ENCODE measurements around the gene RGL3.
"Not testable (repeated sequence)": the region's sequence is repeated elsewhere in the genome, so short reads cannot be mapped to it uniquely, and the experiment has no call there.

The RGL3 gene

GRCh38 chr19:11418549-11419506 is at the start of gene RGL3:
Gene RGL3 (minus strand): TSS chr19:11419314. CDS start chr19:11419278, 36 bp downstream.
- no peak for DNase-seq (ENCODE audit: low read depth)

- not testable (repeated sequence) for DNase-seq (ENCODE audit: low read depth)
These were observed 49.2 kb upstream of the RGL3 start for GRCh38 chr19:11468266-11468845.

- DNase-seq (ENCODE audit: low read depth) = no peak
These were observed 46.5 kb upstream of the RGL3 start for GRCh38 chr19:11465600-11465999.

GRCh38 chr19:11464333-11465265 is 45.5 kb upstream of the RGL3 start:
- no peak for DNase-seq (ENCODE audit: low read depth)

- DNase-seq (ENCODE audit: low read depth) = no peak
These were observed 44.3 kb upstream of the RGL3 start for GRCh38 chr19:11463391-11463790.

GRCh38 chr19:11461453-11461852 is 42.3 kb upstream of the RGL3 start:
- no peak for DNase-seq (ENCODE audit: low read depth)

- no peak for DNase-seq (ENCODE audit: low read depth)
These were observed 41.1 kb upstream of the RGL3 start for GRCh38 chr19:11460207-11460606.

GRCh38 chr19:11458912-11459311 is 39.8 kb upstream of the RGL3 start:
- DNase-seq (ENCODE audit: low read depth) = not testable (repeated sequence)

- no peak for DNase-seq (ENCODE audit: low read depth)
These were observed 39.3 kb upstream of the RGL3 start for GRCh38 chr19:11458236-11458900.

- no peak for DNase-seq (ENCODE audit: low read depth)
These were observed 38.7 kb upstream of the RGL3 start for GRCh38 chr19:11457831-11458230.

- DNase-seq (ENCODE audit: low read depth) = no peak
These were observed 38.0 kb upstream of the RGL3 start for GRCh38 chr19:11457115-11457514.

GRCh38 chr19:11456659-11457058 is 37.5 kb upstream of the RGL3 start:
- DNase-seq (ENCODE audit: low read depth) = no peak

- DNase-seq (ENCODE audit: low read depth) = not testable (repeated sequence)
These were observed 36.1 kb upstream of the RGL3 start for GRCh38 chr19:11455233-11455554.

GRCh38 chr19:11453468-11454341 is 34.6 kb upstream of the RGL3 start:
- DNase-seq (ENCODE audit: low read depth) = no peak

GRCh38 chr19:11452620-11453310 is 33.7 kb upstream of the RGL3 start:
- no peak for DNase-seq (ENCODE audit: low read depth)

GRCh38 chr19:11451871-11452619 is 32.9 kb upstream of the RGL3 start:
- no peak for DNase-seq (ENCODE audit: low read depth)

GRCh38 chr19:11451327-11451870 is 32.3 kb upstream of the RGL3 start:
- DNase-seq (ENCODE audit: low read depth) = no peak

- no peak for DNase-seq (ENCODE audit: low read depth)
These were observed 31.6 kb upstream of the RGL3 start for GRCh38 chr19:11450570-11451326.

Data from iris pigment epithelial cell (primary cell).